Body of pancreas (tissue), 4 donors: ENCODE results near the gene NOXO1.

Source experiments
- POLR2A ChIP-seq, 3 donors: fragments of 450-650 bp; IDR thresholded peaks; one replicate each; pipeline ENCODE4 v1.6.1; 2016; ENCODE audit warnings: antibody characterized with exemption in 3 of 3, mild to moderate bottlenecking in 2 of 3
- TF ChIP-seq, protein P1 (sequence below), 7 experiments: fragments of 450-650 bp in 4 of 7; fragments of 200-600 bp in 3 of 7; sonication (generic) in 3 of 7; IDR thresholded peaks; one replicate each; pipeline ENCODE4 v1.5.1; 2016 to 2019; ENCODE audit warnings: antibody characterized with exemption in 7 of 7

DNA sequence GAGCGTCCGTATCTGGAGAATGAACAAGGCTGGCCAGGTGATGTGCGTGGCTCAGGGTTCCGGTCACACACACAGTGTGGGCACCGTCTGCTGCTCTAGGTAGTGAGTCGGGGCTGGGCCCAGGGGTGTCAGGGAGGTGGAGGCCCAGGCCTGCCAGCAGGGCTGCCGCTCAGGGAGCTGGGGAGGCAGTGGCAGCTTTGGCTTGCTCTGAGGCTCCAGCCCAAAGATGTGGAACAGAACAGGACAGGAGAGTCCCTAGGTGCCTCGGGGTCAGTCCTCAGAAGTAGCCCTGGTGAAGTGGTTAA lies 5.1 kb downstream of the NOXO1 start:
- TF ChIP-seq, protein P1, sequence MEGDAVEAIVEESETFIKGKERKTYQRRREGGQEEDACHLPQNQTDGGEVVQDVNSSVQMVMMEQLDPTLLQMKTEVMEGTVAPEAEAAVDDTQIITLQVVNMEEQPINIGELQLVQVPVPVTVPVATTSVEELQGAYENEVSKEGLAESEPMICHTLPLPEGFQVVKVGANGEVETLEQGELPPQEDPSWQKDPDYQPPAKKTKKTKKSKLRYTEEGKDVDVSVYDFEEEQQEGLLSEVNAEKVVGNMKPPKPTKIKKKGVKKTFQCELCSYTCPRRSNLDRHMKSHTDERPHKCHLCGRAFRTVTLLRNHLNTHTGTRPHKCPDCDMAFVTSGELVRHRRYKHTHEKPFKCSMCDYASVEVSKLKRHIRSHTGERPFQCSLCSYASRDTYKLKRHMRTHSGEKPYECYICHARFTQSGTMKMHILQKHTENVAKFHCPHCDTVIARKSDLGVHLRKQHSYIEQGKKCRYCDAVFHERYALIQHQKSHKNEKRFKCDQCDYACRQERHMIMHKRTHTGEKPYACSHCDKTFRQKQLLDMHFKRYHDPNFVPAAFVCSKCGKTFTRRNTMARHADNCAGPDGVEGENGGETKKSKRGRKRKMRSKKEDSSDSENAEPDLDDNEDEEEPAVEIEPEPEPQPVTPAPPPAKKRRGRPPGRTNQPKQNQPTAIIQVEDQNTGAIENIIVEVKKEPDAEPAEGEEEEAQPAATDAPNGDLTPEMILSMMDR (IDR thresholded peaks at IDR 0.05) = no peak
- no peak for TF ChIP-seq POLR2A (IDR thresholded peaks at IDR 0.05)
